Measurements from ENCODE around the gene F2RL2. TPM values are rescaled to one million over a fixed set of nuclear protein-coding genes. Genes with fewer than 3 reads are reported as not detected.

Gene F2RL2
- total RNA-seq, 1 donor from 2014 or later, result 2.0 TPM

DNA sequence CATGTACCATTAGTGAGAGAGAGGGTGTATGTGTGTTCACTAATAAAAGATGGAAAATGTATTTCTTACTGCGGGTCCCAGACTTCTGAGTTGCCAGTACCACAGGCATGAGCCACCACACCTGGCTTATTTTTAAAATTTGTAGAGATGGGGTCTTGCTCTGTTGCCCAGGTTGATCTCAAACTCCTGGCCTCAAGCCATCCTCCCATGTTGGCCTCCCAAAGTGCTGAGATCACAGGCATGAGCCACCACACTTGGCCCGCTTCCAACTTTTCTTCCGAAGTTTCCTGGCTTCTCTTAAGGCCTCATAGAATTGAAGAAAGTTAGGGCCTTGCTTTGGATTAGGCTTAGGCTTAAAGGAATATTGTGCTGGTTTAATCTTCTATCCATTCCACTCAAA lies 40.4 kb upstream of the F2RL2 start:
- Histone ChIP-seq H3K27me3 (ENCODE audit: control insufficient read depth, insufficient read depth, low read length) (no peaks in the 10 kb centered on the region), H3K4me3 (ENCODE audit: low read depth, low read length) (no peak overlapping the region), H3K36me3 (ENCODE audit: control insufficient read depth, insufficient read depth, low read length) (no peaks in the 10 kb centered on the region)
- TF ChIP-seq, protein P1, sequence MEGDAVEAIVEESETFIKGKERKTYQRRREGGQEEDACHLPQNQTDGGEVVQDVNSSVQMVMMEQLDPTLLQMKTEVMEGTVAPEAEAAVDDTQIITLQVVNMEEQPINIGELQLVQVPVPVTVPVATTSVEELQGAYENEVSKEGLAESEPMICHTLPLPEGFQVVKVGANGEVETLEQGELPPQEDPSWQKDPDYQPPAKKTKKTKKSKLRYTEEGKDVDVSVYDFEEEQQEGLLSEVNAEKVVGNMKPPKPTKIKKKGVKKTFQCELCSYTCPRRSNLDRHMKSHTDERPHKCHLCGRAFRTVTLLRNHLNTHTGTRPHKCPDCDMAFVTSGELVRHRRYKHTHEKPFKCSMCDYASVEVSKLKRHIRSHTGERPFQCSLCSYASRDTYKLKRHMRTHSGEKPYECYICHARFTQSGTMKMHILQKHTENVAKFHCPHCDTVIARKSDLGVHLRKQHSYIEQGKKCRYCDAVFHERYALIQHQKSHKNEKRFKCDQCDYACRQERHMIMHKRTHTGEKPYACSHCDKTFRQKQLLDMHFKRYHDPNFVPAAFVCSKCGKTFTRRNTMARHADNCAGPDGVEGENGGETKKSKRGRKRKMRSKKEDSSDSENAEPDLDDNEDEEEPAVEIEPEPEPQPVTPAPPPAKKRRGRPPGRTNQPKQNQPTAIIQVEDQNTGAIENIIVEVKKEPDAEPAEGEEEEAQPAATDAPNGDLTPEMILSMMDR (IDR thresholded peaks at IDR 0.05; ENCODE audit: insufficient read depth, low read length, poor library complexity, severe bottlenecking), result no peak
- no peak for DNase-seq (ENCODE audit: low read depth)

- Histone ChIP-seq H3K36me3 (ENCODE audit: control insufficient read depth, insufficient read depth, low read length) (no peaks in the 10 kb centered on the region), H3K27me3 (ENCODE audit: control insufficient read depth, insufficient read depth, low read length) (no peaks in the 10 kb centered on the region), H3K4me3 (ENCODE audit: low read depth, low read length) (no peak overlapping the region)
- TF ChIP-seq, protein P1 (IDR thresholded peaks at IDR 0.05; ENCODE audit: insufficient read depth, low read length, poor library complexity, severe bottlenecking), result no peak
- DNase-seq (ENCODE audit: low read depth), result no peak
These were observed 39.3 kb upstream of the F2RL2 start for GRCh38 chr5:76662521-76662920.

GRCh38 chr5:76660360-76660759 lies 37.2 kb upstream of the F2RL2 start:
- TF ChIP-seq, protein P1 (IDR thresholded peaks at IDR 0.05; ENCODE audit: insufficient read depth, low read length, poor library complexity, severe bottlenecking), result no peak

GRCh38 chr5:76657683-76658311 lies 34.6 kb upstream of the F2RL2 start:
- no peak for DNase-seq (ENCODE audit: low read depth)
- Histone ChIP-seq H3K27me3 (ENCODE audit: control insufficient read depth, insufficient read depth, low read length) (no peaks in the 10 kb centered on the region), H3K36me3 (ENCODE audit: control insufficient read depth, insufficient read depth, low read length) (no peaks in the 10 kb centered on the region), H3K4me3 (ENCODE audit: low read depth, low read length) (no peak overlapping the region)
- TF ChIP-seq, protein P1 (IDR thresholded peaks at IDR 0.05; ENCODE audit: insufficient read depth, low read length, poor library complexity, severe bottlenecking), result no peak

More at GRCh38 chr5:76660360-76660759, 37.2 kb upstream of the F2RL2 start:
- Histone ChIP-seq H3K4me3 (ENCODE audit: low read depth, low read length) (no peak overlapping the region), H3K36me3 (ENCODE audit: control insufficient read depth, insufficient read depth, low read length) (no peaks in the 10 kb centered on the region), H3K27me3 (ENCODE audit: control insufficient read depth, insufficient read depth, low read length) (no peaks in the 10 kb centered on the region)
- no peak for DNase-seq (ENCODE audit: low read depth)

DNA sequence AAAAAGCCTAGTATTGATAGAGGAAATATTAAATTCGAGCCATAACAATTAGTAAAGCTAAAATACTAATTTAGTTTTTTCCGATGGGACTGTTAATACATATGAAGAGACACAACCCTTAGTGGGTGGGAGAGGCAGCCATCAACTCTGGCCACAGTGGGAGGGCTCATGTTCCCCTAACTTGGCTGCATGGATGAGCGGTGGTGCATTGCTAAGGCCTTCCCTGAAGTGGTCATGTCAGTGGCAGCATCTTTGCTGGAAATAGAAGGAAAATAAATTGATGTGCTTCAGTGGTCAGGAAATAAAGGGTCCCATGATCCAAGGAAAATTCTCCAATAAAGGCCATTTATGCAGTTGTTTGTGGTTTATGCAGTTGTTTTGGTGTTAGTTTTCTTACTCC lies 33.9 kb upstream of the F2RL2 start:
- H3K4me3 ChIP-seq (ENCODE audit: low read depth, low read length), result no peak overlapping the region
- H3K36me3 ChIP-seq (ENCODE audit: control insufficient read depth, insufficient read depth, low read length), result no peaks in the 10 kb centered on the region
- DNase-seq (ENCODE audit: low read depth), result no peak
- TF ChIP-seq, protein P1 (IDR thresholded peaks at IDR 0.05; ENCODE audit: insufficient read depth, low read length, poor library complexity, severe bottlenecking), result no peak
- H3K27me3 ChIP-seq (ENCODE audit: control insufficient read depth, insufficient read depth, low read length), result no peaks in the 10 kb centered on the region

DNA sequence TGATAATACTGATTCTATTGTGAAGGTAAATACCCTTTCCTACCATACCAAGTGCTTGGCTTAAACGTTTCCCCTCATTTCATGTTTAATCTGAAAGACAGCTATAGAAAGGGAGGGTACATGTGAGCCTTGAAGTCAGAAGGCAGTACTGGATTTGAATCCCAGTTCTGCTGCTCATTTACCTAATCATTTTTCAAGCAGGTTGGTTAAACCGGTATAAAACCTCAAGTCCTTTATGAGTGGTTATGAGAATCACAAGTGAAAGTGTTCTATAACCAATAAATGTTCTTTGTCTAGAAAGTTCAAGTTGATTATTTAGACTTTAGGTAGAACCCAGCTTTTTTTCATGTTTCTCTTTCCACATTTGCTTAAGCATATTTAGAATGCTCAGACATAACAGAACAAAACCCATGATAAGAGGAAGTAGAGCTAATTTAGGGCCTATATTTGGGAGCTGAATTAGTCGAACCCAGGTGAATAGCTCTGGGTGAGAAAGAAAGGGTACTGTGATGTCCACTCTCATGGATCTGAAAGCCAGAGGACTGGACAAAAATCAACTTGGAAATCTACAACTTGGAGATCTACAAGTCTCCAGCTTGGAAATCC lies 29.7 kb upstream of the F2RL2 start:
- Histone ChIP-seq H3K4me3 (ENCODE audit: low read depth, low read length) (no peak overlapping the region), H3K27me3 (ENCODE audit: control insufficient read depth, insufficient read depth, low read length) (no peaks in the 10 kb centered on the region), H3K36me3 (ENCODE audit: control insufficient read depth, insufficient read depth, low read length) (no peaks in the 10 kb centered on the region)
- TF ChIP-seq, protein P1 (IDR thresholded peaks at IDR 0.05; ENCODE audit: insufficient read depth, low read length, poor library complexity, severe bottlenecking), result no peak
- DNase-seq (ENCODE audit: low read depth), result no peak
